SK-N-SH treated with all-trans-retinoic acid at 6 μM for 48 hours (cell line): ENCODE measurements around the gene MESP2.

Source experiments
- ATAC-seq: fragments of 200-7000 bp; cut with Tn5 transposase; 3 replicates; pipeline ENCODE4 v1.9.1; 2020; ENCODE audit warnings: mild to moderate bottlenecking, moderate library complexity
- ARNTL ChIP-seq: fragments of 450-650 bp; formaldehyde crosslinking; IDR thresholded peaks from 2 replicates; pipeline ENCODE4 v1.5.0; 2020; ENCODE audit warnings: low read depth, mild to moderate bottlenecking, moderate library complexity, borderline replicate concordance
- BACH2 ChIP-seq: fragments of 250-450 bp; sonication (Bioruptor Pico); IDR thresholded peaks from 2 replicates; pipeline ENCODE4 v1.9.0; 2021; ENCODE audit warnings: mild to moderate bottlenecking, borderline replicate concordance
- CSDC2 ChIP-seq: fragments of 250-450 bp; sonication (Bioruptor Pico); IDR thresholded peaks from 2 replicates; pipeline ENCODE4 v1.5.0; 2020; ENCODE audit warnings: mild to moderate bottlenecking, moderate library complexity
- CSRNP3 ChIP-seq: fragments of 250-450 bp; sonication (Bioruptor Pico); IDR thresholded peaks from 2 replicates; pipeline ENCODE4 v1.5.1; 2021; ENCODE audit warnings: mild to moderate bottlenecking, moderate library complexity
- ESRRG ChIP-seq: fragments of 250-450 bp; sonication (Bioruptor Pico); IDR thresholded peaks from 2 replicates; pipeline ENCODE4 v1.6.1; 2021; ENCODE audit warnings: mild to moderate bottlenecking
- GLIS3 ChIP-seq: fragments of 250-450 bp; sonication (Bioruptor Pico); IDR thresholded peaks from 2 replicates; pipeline ENCODE4 v1.5.0; 2020; ENCODE audit warnings: mild to moderate bottlenecking, moderate library complexity
- OSR1 ChIP-seq: fragments of 250-450 bp; sonication (Bioruptor Pico); IDR thresholded peaks from 2 replicates; pipeline ENCODE4 v1.8.0; 2022; ENCODE audit warnings: moderate library complexity, mild to moderate bottlenecking, inconsistent platforms
- POU6F1 ChIP-seq: fragments of 250-450 bp; sonication (Bioruptor Pico); IDR thresholded peaks from 2 replicates; pipeline ENCODE4 v1.8.0; 2021; ENCODE audit warnings: low read depth, mild to moderate bottlenecking, moderate library complexity, borderline replicate concordance
- PPARA ChIP-seq: fragments of 250-450 bp; sonication (Bioruptor Pico); IDR thresholded peaks from 2 replicates; pipeline ENCODE4 v1.5.0; 2020; ENCODE audit warnings: mild to moderate bottlenecking, borderline replicate concordance
- RARB ChIP-seq: fragments of 250-450 bp; sonication (Bioruptor Pico); IDR thresholded peaks from 2 replicates; pipeline ENCODE4 v1.8.0; 2021; ENCODE audit warnings: mild to moderate bottlenecking, moderate library complexity
- SNAI2 ChIP-seq: fragments of 250-450 bp; sonication (Bioruptor Pico); IDR thresholded peaks from 2 replicates; pipeline ENCODE4 v1.5.0; 2020; ENCODE audit warnings: mild to moderate bottlenecking, moderate library complexity
- TCF4 ChIP-seq: fragments of 250-450 bp; sonication (Bioruptor Pico); IDR thresholded peaks from 2 replicates; pipeline ENCODE4 v1.8.0; 2021; ENCODE audit warnings: mild to moderate bottlenecking, moderate library complexity, borderline replicate concordance
- TOX ChIP-seq: fragments of 250-450 bp; sonication (Bioruptor Pico); IDR thresholded peaks from 2 replicates; pipeline ENCODE4 v1.8.0; 2021; ENCODE audit warnings: mild to moderate bottlenecking, moderate library complexity, borderline replicate concordance
- ZC3H10 ChIP-seq: fragments of 250-450 bp; sonication (Bioruptor Pico); IDR thresholded peaks from 2 replicates; pipeline ENCODE4 v1.5.1; 2021; ENCODE audit warnings: mild to moderate bottlenecking, moderate library complexity
- ZFP30 ChIP-seq: fragments of 450-650 bp; formaldehyde crosslinking; IDR thresholded peaks from 2 replicates; pipeline ENCODE4 v1.5.0; 2022; ENCODE audit warnings: mild to moderate bottlenecking, moderate library complexity
- ZNF565 ChIP-seq: fragments of 450-650 bp; formaldehyde crosslinking; conservative IDR thresholded peaks from 2 replicates; pipeline ENCODE4 v1.5.0; 2020; ENCODE audit warnings: low read depth, mild to moderate bottlenecking, moderate library complexity
- ZNF70 ChIP-seq: fragments of 450-650 bp; formaldehyde crosslinking; IDR thresholded peaks from 2 replicates; pipeline ENCODE4 v1.5.0; 2020; ENCODE audit warnings: mild to moderate bottlenecking, moderate library complexity
- ZNF8 ChIP-seq: fragments of 450-650 bp; formaldehyde crosslinking; IDR thresholded peaks from 2 replicates; pipeline ENCODE4 v1.5.0; 2020; ENCODE audit warnings: mild to moderate bottlenecking, moderate library complexity
- TF ChIP-seq, protein P1 (sequence below): fragments of 250-450 bp; sonication (Bioruptor Pico); IDR thresholded peaks from 2 replicates; pipeline ENCODE4 v1.8.0; 2020; ENCODE audit warnings: mild to moderate bottlenecking, moderate library complexity, borderline replicate concordance
- TF ChIP-seq, protein P2 (sequence below): fragments of 250-450 bp; sonication (Bioruptor Pico); IDR thresholded peaks from 2 replicates; pipeline ENCODE4 v1.5.0; 2020; ENCODE audit warnings: mild to moderate bottlenecking, moderate library complexity
- TF ChIP-seq, protein P3 (sequence below): fragments of 250-450 bp; sonication (Bioruptor Pico); IDR thresholded peaks from 2 replicates; pipeline ENCODE4 v1.5.1; 2020; ENCODE audit warnings: low read depth, mild to moderate bottlenecking, moderate library complexity

MESP2 gene

DNA sequence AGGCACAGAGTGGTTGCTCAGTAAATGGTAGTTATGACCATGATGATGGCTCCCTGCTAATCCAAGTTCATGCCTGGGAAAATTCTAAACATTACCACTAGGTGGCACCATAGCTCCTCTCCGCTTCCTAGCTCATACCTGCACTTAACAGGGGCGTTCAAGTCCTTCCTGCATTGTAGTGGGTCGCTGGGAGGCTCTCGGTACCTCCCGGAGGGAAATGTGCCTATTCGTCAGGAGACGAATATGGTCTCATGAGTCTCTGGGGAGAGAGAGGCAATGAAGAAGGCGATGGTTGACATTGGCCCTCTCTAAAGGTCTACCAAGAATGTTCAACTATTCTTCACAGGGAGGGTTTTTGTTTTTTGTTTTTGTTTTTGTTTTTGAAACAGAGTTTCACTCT lies 36.0 kb upstream of the MESP2 start (continued):
- TF ChIP-seq POU6F1 (no peak), ZNF8 (CRISPR knock-in tag) (no peak), ESRRG (CRISPR knock-in tag) (no peak), CSDC2 (CRISPR knock-in tag) (no peak)

DNA sequence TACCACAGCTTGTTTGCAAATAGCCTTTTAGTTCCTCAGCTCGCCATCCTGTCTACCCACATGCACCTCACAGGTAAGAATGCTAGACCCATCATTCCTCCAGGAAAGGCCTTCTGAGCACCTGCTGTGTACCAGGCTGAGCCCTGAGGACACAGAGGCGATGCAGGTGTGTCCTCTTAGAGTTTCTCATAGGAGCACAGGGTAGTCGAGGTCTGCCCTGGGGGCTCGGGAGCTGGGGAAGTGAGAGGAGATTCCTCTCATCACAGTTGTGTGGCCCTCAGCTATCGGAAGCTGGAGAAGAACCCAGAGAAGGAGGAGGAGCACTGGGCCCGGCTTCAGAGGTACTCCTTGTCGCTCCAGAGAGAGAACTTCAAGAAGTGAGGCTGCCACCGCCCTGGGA lies 33.1 kb upstream of the MESP2 start:
- TF ChIP-seq BACH2 (CRISPR knock-in tag) (no peak), OSR1 (no peak), RARB (CRISPR knock-in tag) (no peak), ZFP30 (no peak), PPARA (no peak), ZNF8 (CRISPR knock-in tag) (no peak), SNAI2 (CRISPR knock-in tag) (no peak), ZNF70 (no peak), ESRRG (CRISPR knock-in tag) (no peak), ARNTL (CRISPR knock-in tag) (no peak)
- TF ChIP-seq, protein P1, sequence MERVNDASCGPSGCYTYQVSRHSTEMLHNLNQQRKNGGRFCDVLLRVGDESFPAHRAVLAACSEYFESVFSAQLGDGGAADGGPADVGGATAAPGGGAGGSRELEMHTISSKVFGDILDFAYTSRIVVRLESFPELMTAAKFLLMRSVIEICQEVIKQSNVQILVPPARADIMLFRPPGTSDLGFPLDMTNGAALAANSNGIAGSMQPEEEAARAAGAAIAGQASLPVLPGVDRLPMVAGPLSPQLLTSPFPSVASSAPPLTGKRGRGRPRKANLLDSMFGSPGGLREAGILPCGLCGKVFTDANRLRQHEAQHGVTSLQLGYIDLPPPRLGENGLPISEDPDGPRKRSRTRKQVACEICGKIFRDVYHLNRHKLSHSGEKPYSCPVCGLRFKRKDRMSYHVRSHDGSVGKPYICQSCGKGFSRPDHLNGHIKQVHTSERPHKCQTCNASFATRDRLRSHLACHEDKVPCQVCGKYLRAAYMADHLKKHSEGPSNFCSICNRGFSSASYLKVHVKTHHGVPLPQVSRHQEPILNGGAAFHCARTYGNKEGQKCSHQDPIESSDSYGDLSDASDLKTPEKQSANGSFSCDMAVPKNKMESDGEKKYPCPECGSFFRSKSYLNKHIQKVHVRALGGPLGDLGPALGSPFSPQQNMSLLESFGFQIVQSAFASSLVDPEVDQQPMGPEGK (CRISPR knock-in tag): no peak
- TF ChIP-seq, protein P2, sequence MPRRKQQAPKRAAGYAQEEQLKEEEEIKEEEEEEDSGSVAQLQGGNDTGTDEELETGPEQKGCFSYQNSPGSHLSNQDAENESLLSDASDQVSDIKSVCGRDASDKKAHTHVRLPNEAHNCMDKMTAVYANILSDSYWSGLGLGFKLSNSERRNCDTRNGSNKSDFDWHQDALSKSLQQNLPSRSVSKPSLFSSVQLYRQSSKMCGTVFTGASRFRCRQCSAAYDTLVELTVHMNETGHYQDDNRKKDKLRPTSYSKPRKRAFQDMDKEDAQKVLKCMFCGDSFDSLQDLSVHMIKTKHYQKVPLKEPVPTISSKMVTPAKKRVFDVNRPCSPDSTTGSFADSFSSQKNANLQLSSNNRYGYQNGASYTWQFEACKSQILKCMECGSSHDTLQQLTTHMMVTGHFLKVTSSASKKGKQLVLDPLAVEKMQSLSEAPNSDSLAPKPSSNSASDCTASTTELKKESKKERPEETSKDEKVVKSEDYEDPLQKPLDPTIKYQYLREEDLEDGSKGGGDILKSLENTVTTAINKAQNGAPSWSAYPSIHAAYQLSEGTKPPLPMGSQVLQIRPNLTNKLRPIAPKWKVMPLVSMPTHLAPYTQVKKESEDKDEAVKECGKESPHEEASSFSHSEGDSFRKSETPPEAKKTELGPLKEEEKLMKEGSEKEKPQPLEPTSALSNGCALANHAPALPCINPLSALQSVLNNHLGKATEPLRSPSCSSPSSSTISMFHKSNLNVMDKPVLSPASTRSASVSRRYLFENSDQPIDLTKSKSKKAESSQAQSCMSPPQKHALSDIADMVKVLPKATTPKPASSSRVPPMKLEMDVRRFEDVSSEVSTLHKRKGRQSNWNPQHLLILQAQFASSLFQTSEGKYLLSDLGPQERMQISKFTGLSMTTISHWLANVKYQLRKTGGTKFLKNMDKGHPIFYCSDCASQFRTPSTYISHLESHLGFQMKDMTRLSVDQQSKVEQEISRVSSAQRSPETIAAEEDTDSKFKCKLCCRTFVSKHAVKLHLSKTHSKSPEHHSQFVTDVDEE (CRISPR knock-in tag): no peak
- no peak for ATAC-seq

GRCh38 chr15:89743594-89743993 lies 32.5 kb upstream of the MESP2 start:
- ATAC-seq: no peak
- no peak for TF ChIP-seq ZNF565 (CRISPR knock-in tag)
- TF ChIP-seq ZFP30: no peak
- TF ChIP-seq RARB (CRISPR knock-in tag): no peak
- TF ChIP-seq OSR1: no peak
- TF ChIP-seq ZNF70: no peak
- TF ChIP-seq, protein P1 (CRISPR knock-in tag): no peak
- TF ChIP-seq CSDC2 (CRISPR knock-in tag): no peak
- TF ChIP-seq POU6F1: no peak
- no peak for TF ChIP-seq TOX (CRISPR knock-in tag)
- TF ChIP-seq SNAI2 (CRISPR knock-in tag): no peak
- no peak for TF ChIP-seq TCF4 (CRISPR knock-in tag)
- no peak for TF ChIP-seq ARNTL (CRISPR knock-in tag)
- TF ChIP-seq BACH2 (CRISPR knock-in tag): no peak
- TF ChIP-seq ZC3H10: no peak

- ATAC-seq: no peak
- no peak for TF ChIP-seq GLIS3
- no peak for TF ChIP-seq TCF4 (CRISPR knock-in tag)
- TF ChIP-seq OSR1: no peak
- no peak for TF ChIP-seq CSRNP3
- TF ChIP-seq, protein P2 (CRISPR knock-in tag): no peak
- TF ChIP-seq ZFP30: no peak
- TF ChIP-seq, protein P3, sequence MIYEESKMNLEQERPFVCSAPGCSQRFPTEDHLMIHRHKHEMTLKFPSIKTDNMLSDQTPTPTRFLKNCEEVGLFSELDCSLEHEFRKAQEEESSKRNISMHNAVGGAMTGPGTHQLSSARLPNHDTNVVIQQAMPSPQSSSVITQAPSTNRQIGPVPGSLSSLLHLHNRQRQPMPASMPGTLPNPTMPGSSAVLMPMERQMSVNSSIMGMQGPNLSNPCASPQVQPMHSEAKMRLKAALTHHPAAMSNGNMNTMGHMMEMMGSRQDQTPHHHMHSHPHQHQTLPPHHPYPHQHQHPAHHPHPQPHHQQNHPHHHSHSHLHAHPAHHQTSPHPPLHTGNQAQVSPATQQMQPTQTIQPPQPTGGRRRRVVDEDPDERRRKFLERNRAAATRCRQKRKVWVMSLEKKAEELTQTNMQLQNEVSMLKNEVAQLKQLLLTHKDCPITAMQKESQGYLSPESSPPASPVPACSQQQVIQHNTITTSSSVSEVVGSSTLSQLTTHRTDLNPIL (CRISPR knock-in tag): no peak
These were observed 31.0 kb upstream of the MESP2 start for GRCh38 chr15:89745131-89745530.
